ENCODE measurements around the gene RNASE8. TPM values are rescaled to one million over a fixed set of nuclear protein-coding genes. Genes with fewer than 3 reads are reported as not detected.
A peak's percentile ranks its signal among the peaks of the same experiment; 100 is the strongest.

The RNASE8 gene
- total RNA-seq, 1 donor from 2014 or later: not detected

DNA sequence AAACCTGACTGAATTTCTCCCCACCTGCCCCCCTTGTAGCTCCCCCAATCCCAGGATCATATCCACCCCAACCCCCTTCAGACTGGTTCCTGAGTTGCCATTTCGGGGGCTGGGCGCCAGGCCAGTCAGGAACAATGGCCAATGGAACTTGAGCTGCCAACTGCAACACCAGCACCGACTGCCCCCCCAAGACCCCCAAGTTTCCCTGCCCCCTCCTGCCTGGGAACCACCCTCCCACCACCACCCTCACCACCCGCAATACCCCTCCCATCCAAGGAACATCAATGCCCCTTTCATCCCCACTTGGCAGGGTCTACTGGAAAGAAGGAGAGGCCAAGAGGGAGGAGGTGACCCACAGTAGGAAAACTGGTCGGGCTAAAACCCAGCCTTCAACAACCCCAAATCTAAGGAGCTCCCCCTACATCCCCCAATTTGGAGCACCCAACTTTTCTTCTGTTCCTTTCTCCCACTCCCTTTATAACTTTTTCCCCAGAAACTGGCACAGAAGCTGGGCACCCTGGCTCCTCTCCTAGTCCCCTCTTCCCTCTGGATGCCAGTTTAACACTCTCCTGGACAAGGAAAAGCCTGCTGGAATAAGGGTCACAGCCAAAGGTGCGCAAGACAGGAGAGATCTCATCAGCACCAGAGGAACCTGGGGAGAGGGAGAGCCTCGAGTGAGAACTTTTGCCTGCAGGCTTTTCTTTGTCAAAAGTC is 31.2 kb upstream of the RNASE8 start:
- Mint-ChIP-seq H3K27ac (ENCODE audit: unreplicated experiment) (no peak overlapping the region), H3K4me1 (ENCODE audit: low read depth, unreplicated experiment) (peaks cover 13% of the 10 kb centered on the region), H3K36me3 (ENCODE audit: low read depth, unreplicated experiment) (peaks cover 4% of the 10 kb centered on the region), H3K9me3 (ENCODE audit: unreplicated experiment) (peaks cover 5% of the 10 kb centered on the region), H3K4me3 (ENCODE audit: unreplicated experiment) (peak overlapping the region; percentile 59), H3K27me3 (ENCODE audit: low read depth, unreplicated experiment) (peaks cover 42% of the 10 kb centered on the region)
- TF ChIP-seq, protein P1, sequence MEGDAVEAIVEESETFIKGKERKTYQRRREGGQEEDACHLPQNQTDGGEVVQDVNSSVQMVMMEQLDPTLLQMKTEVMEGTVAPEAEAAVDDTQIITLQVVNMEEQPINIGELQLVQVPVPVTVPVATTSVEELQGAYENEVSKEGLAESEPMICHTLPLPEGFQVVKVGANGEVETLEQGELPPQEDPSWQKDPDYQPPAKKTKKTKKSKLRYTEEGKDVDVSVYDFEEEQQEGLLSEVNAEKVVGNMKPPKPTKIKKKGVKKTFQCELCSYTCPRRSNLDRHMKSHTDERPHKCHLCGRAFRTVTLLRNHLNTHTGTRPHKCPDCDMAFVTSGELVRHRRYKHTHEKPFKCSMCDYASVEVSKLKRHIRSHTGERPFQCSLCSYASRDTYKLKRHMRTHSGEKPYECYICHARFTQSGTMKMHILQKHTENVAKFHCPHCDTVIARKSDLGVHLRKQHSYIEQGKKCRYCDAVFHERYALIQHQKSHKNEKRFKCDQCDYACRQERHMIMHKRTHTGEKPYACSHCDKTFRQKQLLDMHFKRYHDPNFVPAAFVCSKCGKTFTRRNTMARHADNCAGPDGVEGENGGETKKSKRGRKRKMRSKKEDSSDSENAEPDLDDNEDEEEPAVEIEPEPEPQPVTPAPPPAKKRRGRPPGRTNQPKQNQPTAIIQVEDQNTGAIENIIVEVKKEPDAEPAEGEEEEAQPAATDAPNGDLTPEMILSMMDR (IDR thresholded peaks at IDR 0.05; ENCODE audit: insufficient read depth, low read depth, low read length): no peak
- TF ChIP-seq EZH2 (IDR thresholded peaks at IDR 0.05; ENCODE audit: insufficient read depth, low read length): no peak
- no peak overlapping the region for H3K27ac ChIP-seq (ENCODE audit: low read depth, low read length)
- no peak overlapping the region for H3K4me3 ChIP-seq (ENCODE audit: insufficient read depth, low read depth, low read length)
- DNase-seq (ENCODE audit: low read depth) (no peak), FAIRE-seq (no peak)
- no peaks in the 10 kb centered on the region for H3K9me3 ChIP-seq (ENCODE audit: insufficient read depth, low read depth, low read length)
- no peaks in the 10 kb centered on the region for H4K20me1 ChIP-seq (ENCODE audit: insufficient read depth, low read length)
- H3K4me1 ChIP-seq (ENCODE audit: insufficient read depth, low read length): peaks cover 7% of the 10 kb centered on the region
- H3K27me3 ChIP-seq (ENCODE audit: insufficient read depth, low read length): peaks cover 23% of the 10 kb centered on the region
- H3K79me2 ChIP-seq (ENCODE audit: insufficient read depth, low read length): no peaks in the 10 kb centered on the region
- H3K36me3 ChIP-seq (ENCODE audit: insufficient read depth, low read length): no peaks in the 10 kb centered on the region
- no peak overlapping the region for H2AFZ ChIP-seq (ENCODE audit: low read depth, low read length)
- no peak overlapping the region for H3K9ac ChIP-seq (ENCODE audit: low read length)
- no peak overlapping the region for H3K4me2 ChIP-seq (ENCODE audit: low read length)

DNA sequence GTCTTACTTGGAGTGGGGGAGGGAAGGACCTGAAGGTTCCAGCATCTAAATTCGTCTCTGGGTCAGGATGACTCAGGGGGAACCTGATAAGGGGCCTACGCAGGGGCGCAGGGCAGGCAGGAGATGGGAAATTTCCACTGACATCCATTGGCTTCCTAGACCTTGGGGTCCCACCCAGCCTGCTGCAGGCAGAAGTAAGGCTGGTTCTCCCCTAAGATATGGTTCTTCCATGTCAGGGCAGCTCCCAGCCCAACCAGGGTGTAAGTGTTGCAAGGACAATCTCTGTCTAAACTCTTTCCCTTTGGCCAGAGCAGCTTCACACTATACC is 30.7 kb upstream of the RNASE8 start:
- Histone ChIP-seq H3K27ac (ENCODE audit: low read depth, low read length) (no peak overlapping the region), H3K9me3 (ENCODE audit: insufficient read depth, low read depth, low read length) (no peaks in the 10 kb centered on the region), H2AFZ (ENCODE audit: low read depth, low read length) (no peak overlapping the region), H3K4me1 (ENCODE audit: insufficient read depth, low read length) (peaks cover 7% of the 10 kb centered on the region), H3K27me3 (ENCODE audit: insufficient read depth, low read length) (peaks cover 20% of the 10 kb centered on the region), H3K9ac (ENCODE audit: low read length) (no peak overlapping the region), H3K79me2 (ENCODE audit: insufficient read depth, low read length) (no peaks in the 10 kb centered on the region), H4K20me1 (ENCODE audit: insufficient read depth, low read length) (no peaks in the 10 kb centered on the region), H3K4me2 (ENCODE audit: low read length) (no peak overlapping the region), H3K4me3 (ENCODE audit: insufficient read depth, low read depth, low read length) (no peak overlapping the region), H3K36me3 (ENCODE audit: insufficient read depth, low read length) (no peaks in the 10 kb centered on the region)
- TF ChIP-seq, protein P1 (IDR thresholded peaks at IDR 0.05; ENCODE audit: insufficient read depth, low read depth, low read length): no peak
- no peak for TF ChIP-seq EZH2 (IDR thresholded peaks at IDR 0.05; ENCODE audit: insufficient read depth, low read length)
- DNase-seq (ENCODE audit: low read depth) (no peak), FAIRE-seq (no peak)
- no peak overlapping the region for H3K4me3 Mint-ChIP-seq (ENCODE audit: unreplicated experiment)
- H3K27me3 Mint-ChIP-seq (ENCODE audit: low read depth, unreplicated experiment): peaks cover 43% of the 10 kb centered on the region
- H3K4me1 Mint-ChIP-seq (ENCODE audit: low read depth, unreplicated experiment): peaks cover 13% of the 10 kb centered on the region
- H3K36me3 Mint-ChIP-seq (ENCODE audit: low read depth, unreplicated experiment): peaks cover 3% of the 10 kb centered on the region
- peaks cover 6% of the 10 kb centered on the region for H3K9me3 Mint-ChIP-seq (ENCODE audit: unreplicated experiment)
- no peak overlapping the region for H3K27ac Mint-ChIP-seq (ENCODE audit: unreplicated experiment)

DNA sequence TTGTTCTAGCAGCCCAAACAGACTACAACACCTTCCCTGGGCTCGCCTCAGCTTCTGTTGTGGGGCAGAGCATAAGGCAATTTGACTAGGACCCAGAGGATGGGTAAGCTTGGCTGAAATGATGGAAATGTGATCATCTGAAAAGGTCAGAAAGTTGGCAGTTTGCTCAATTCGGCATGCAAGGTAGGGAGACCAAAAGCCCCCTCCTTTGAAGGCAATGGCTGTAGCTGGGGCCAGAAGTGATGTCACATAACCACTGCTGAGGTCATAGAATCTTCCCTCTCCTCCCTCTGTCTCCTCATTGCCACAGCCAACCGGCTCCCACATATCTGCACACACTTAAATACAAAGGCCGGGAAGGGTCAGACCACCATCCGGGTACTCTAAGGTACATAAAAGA is 27.7 kb upstream of the RNASE8 start, which contains the start of gene TPPP2:
TSS of gene TPPP2 (plus strand) at position 301 of the 400 bp plus-strand sequence. CDS start 365 bp downstream, outside the sequence.
- Histone ChIP-seq H3K4me2 (ENCODE audit: low read length) (no peak within 1 kb of the TSS), H3K27ac (ENCODE audit: low read depth, low read length) (no peak within 1 kb of the TSS), H2AFZ (ENCODE audit: low read depth, low read length) (no peak within 1 kb of the TSS), H3K9me3 (ENCODE audit: insufficient read depth, low read depth, low read length) (no peaks in the 10 kb centered on the region), H3K4me1 (ENCODE audit: insufficient read depth, low read length) (peaks cover 2% of the 10 kb centered on the region), H3K36me3 (ENCODE audit: insufficient read depth, low read length) (no peaks in the 10 kb centered on the region), H3K9ac (ENCODE audit: low read length) (no peak within 1 kb of the TSS), H3K27me3 (ENCODE audit: insufficient read depth, low read length) (peaks cover 13% of the 10 kb centered on the region), H3K79me2 (ENCODE audit: insufficient read depth, low read length) (no peaks in the 10 kb centered on the region), H4K20me1 (ENCODE audit: insufficient read depth, low read length) (no peaks in the 10 kb centered on the region), H3K4me3 (ENCODE audit: insufficient read depth, low read depth, low read length) (no peak within 1 kb of the TSS)
- no peak for TF ChIP-seq EZH2 (IDR thresholded peaks at IDR 0.05; ENCODE audit: insufficient read depth, low read length)
- TF ChIP-seq, protein P1 (IDR thresholded peaks at IDR 0.05; ENCODE audit: insufficient read depth, low read depth, low read length): no peak
- Mint-ChIP-seq H3K4me3 (ENCODE audit: unreplicated experiment) (no peak within 1 kb of the TSS), H3K4me1 (ENCODE audit: low read depth, unreplicated experiment) (peaks cover 9% of the 10 kb centered on the region), H3K36me3 (ENCODE audit: low read depth, unreplicated experiment) (no peaks in the 10 kb centered on the region), H3K9me3 (ENCODE audit: unreplicated experiment) (peaks cover 6% of the 10 kb centered on the region), H3K27ac (ENCODE audit: unreplicated experiment) (peak within 1 kb of the TSS; percentile 36), H3K27me3 (ENCODE audit: low read depth, unreplicated experiment) (peaks cover 45% of the 10 kb centered on the region)
- DNase-seq (ENCODE audit: low read depth) (no peak), FAIRE-seq (no peak)

All from astrocyte (in vitro differentiated cells and primary cell).